H9 (cell line): ENCODE results near the gene CALN1. TPM values are rescaled to one million over a fixed set of nuclear protein-coding genes. Genes with fewer than 3 reads are reported as not detected.

Experiments
- DNase-seq: peaks from one replicate; pipeline ENCODE4 v3.0.0-alpha.2; 2017
- H2AFZ ChIP-seq: one replicate; pipeline ENCODE4 v1.6.1; 2013; ENCODE audit warnings: mild to moderate bottlenecking, low read length, control low read depth, moderate library complexity
- H2AK5ac ChIP-seq: 2 replicates; pipeline ENCODE4 v1.6.1; 2013; ENCODE audit warnings: low read length, control low read depth, mixed read lengths; ENCODE audit not compliant: insufficient read length
- H2BK120ac ChIP-seq: one replicate; pipeline ENCODE4 v1.6.1; 2013; ENCODE audit warnings: low read depth, mild to moderate bottlenecking, low read length, control low read depth, inconsistent platforms; ENCODE audit not compliant: poor library complexity, severe bottlenecking
- H2BK12ac ChIP-seq: 2 replicates; pipeline ENCODE4 v1.6.1; 2013; ENCODE audit warnings: low read length, control low read depth, mixed read lengths, low read depth; ENCODE audit not compliant: insufficient read length
- H2BK15ac ChIP-seq: 2 replicates; pipeline ENCODE4 v1.6.1; 2013; ENCODE audit warnings: low read depth, low read length, control low read depth
- H2BK20ac ChIP-seq: one replicate; pipeline ENCODE4 v1.6.1; 2013; ENCODE audit warnings: low read depth, mild to moderate bottlenecking, low read length, control low read depth, inconsistent platforms; ENCODE audit not compliant: poor library complexity, severe bottlenecking
- H2BK5ac ChIP-seq: 2 replicates; pipeline ENCODE4 v1.6.1; 2013; ENCODE audit warnings: low read length, control low read depth, mixed read lengths; ENCODE audit not compliant: insufficient read length
- H3K14ac ChIP-seq: 2 replicates; pipeline ENCODE4 v1.6.1; 2013; ENCODE audit warnings: low read length, control low read depth; ENCODE audit not compliant: insufficient read depth
- H3K18ac ChIP-seq: 2 replicates; pipeline ENCODE4 v1.6.1; 2013; ENCODE audit warnings: low read depth, mild to moderate bottlenecking, mixed read lengths, low read length, control low read depth; ENCODE audit not compliant: insufficient read length
- H3K23ac ChIP-seq: 2 replicates; pipeline ENCODE4 v1.6.1; 2013; ENCODE audit warnings: low read length, control low read depth, mixed read lengths, low read depth; ENCODE audit not compliant: insufficient read length
- H3K23me2 ChIP-seq: 2 replicates; pipeline ENCODE4 v1.6.1; 2013; ENCODE audit warnings: low read depth, mild to moderate bottlenecking, mixed read lengths, low read length, control low read depth; ENCODE audit not compliant: insufficient read length, poor library complexity, severe bottlenecking
- H3K27ac ChIP-seq: 2 replicates; pipeline ENCODE4 v1.5.1; 2013; ENCODE audit warnings: low read length, control low read depth, mixed read lengths, low read depth; ENCODE audit not compliant: insufficient read length
- H3K27me3 ChIP-seq: 2 replicates; pipeline ENCODE4 v1.6.1; 2013; ENCODE audit warnings: low read length, control low read depth, inconsistent platforms; ENCODE audit not compliant: insufficient read depth
- H3K4ac ChIP-seq: 2 replicates; pipeline ENCODE4 v1.6.1; 2013; ENCODE audit warnings: low read depth, mild to moderate bottlenecking, control low read depth, inconsistent platforms, low read length, moderate library complexity
- H3K4me1 ChIP-seq: 2 replicates; pipeline ENCODE4 v1.6.1; 2013; ENCODE audit warnings: low read length, control low read depth, inconsistent platforms; ENCODE audit not compliant: insufficient read depth
- H3K4me2 ChIP-seq: 2 replicates; pipeline ENCODE4 v1.6.1; 2013; ENCODE audit warnings: low read length, control low read depth, mixed read lengths; ENCODE audit not compliant: insufficient read length, insufficient read depth
- H3K56ac ChIP-seq: 2 replicates; pipeline ENCODE4 v1.6.1; 2013; ENCODE audit warnings: low read depth, mild to moderate bottlenecking, mixed read lengths, low read length, control low read depth; ENCODE audit not compliant: insufficient read length
- H3K79me1 ChIP-seq: 2 replicates; pipeline ENCODE4 v1.6.1; 2013; ENCODE audit warnings: low read depth, mild to moderate bottlenecking, moderate library complexity, low read length, control low read depth, inconsistent platforms; ENCODE audit not compliant: insufficient read depth, poor library complexity, severe bottlenecking
- H3K79me2 ChIP-seq: 2 replicates; pipeline ENCODE4 v1.6.1; 2013; ENCODE audit warnings: low read length, control low read depth, inconsistent platforms; ENCODE audit not compliant: insufficient read depth
- H3K9ac ChIP-seq: 2 replicates; pipeline ENCODE4 v1.6.1; 2013; ENCODE audit warnings: low read length, control low read depth, mixed read lengths; ENCODE audit not compliant: insufficient read length; ENCODE audit errors: extremely low read depth
- H3K9me3 ChIP-seq: one replicate; pipeline ENCODE4 v1.6.1; 2013; ENCODE audit warnings: low read depth, low read length, inconsistent platforms; ENCODE audit not compliant: control insufficient read depth
- H3T11ph ChIP-seq: one replicate; pipeline ENCODE4 v1.6.1; 2013; ENCODE audit warnings: mild to moderate bottlenecking, low read length, control low read depth, inconsistent platforms
- H4K20me1 ChIP-seq: one replicate; pipeline ENCODE4 v1.6.1; 2013; ENCODE audit not compliant: control insufficient read depth, insufficient read length, insufficient read depth
- H4K5ac ChIP-seq: 2 replicates; pipeline ENCODE4 v1.6.1; 2013; ENCODE audit warnings: low read depth, mild to moderate bottlenecking, mixed read lengths, low read length, control low read depth; ENCODE audit not compliant: insufficient read length
- H4K8ac ChIP-seq: replicated peaks from 2 replicates; pipeline ENCODE4 v1.6.1; 2013; ENCODE audit warnings: low read length, control low read depth, mixed read lengths, low read depth; ENCODE audit not compliant: insufficient read length
- H4K91ac ChIP-seq: 2 replicates; pipeline ENCODE4 v1.6.1; 2013; ENCODE audit warnings: low read depth, mild to moderate bottlenecking, moderate library complexity, mixed read lengths, low read length, control low read depth; ENCODE audit not compliant: insufficient read length
- H3K27ac Mint-ChIP-seq, 3 experiments: 2 replicates in 2 of 3; 3 replicates in 1 of 3; pipeline ENCODE4 v1.8.0; 2020 to 2021; ENCODE audit warnings: mixed read lengths in 3 of 3, mild to moderate bottlenecking in 1 of 3, moderate library complexity in 1 of 3
- H3K27me3 Mint-ChIP-seq: 2 replicates; pipeline ENCODE4 v1.8.0; 2021; ENCODE audit warnings: low read depth, mild to moderate bottlenecking, moderate library complexity, mixed read lengths
- H3K36me3 Mint-ChIP-seq, 3 experiments: 2 replicates in 2 of 3; 3 replicates in 1 of 3; pipeline ENCODE4 v1.8.0; 2020 to 2021; ENCODE audit warnings: low read depth in 3 of 3, mixed read lengths in 3 of 3; ENCODE audit not compliant: insufficient read depth in 1 of 3
- H3K4me1 Mint-ChIP-seq, 2 experiments: 2 replicates each; pipeline ENCODE4 v1.8.0; 2020; ENCODE audit warnings: mixed read lengths in 2 of 2
- H3K4me3 Mint-ChIP-seq, 2 experiments: 2 replicates in 1 of 2; 3 replicates in 1 of 2; pipeline ENCODE4 v1.8.0; 2020 to 2021; ENCODE audit warnings: mild to moderate bottlenecking in 2 of 2, mixed read lengths in 2 of 2, moderate library complexity in 1 of 2
- H3K9me3 Mint-ChIP-seq, 2 experiments: 2 replicates in 1 of 2; 3 replicates in 1 of 2; pipeline ENCODE4 v1.8.0; 2020; ENCODE audit warnings: mild to moderate bottlenecking in 2 of 2, mixed read lengths in 2 of 2, moderate library complexity in 1 of 2
- CTCF ChIP-seq: fragments of 200-600 bp; sonication (generic); conservative IDR thresholded peaks from 3 replicates; pipeline ENCODE4 v1.8.0; 2021; ENCODE audit warnings: antibody characterized with exemption, mild to moderate bottlenecking
- WGBS: extraction: QIAGEN DNeasy Blood & Tissue Kit; methylation state at CpG from one replicate; pipeline ENCODE4 v1.1.7; 2013; ENCODE audit warnings: missing lambda C conversion rate, low lambda C conversion rate, mixed read lengths; ENCODE audit not compliant: insufficient read length; ENCODE audit errors: extremely low coverage; 5-methylcytosine and 5-hydroxymethylcytosine counted together
- total RNA-seq: library from RNA; stranded (reverse); gene quantifications from 2 replicates; pipeline ENCODE4 v1.2.1, GENCODE V29; 2021

Gene CALN1
- total RNA-seq, 1 experiment from 2014 or later = 2.8 TPM

GRCh38 chr7:71772779-71773178 lies 639.4 kb downstream of the CALN1 start:
- Histone ChIP-seq H3T11ph (no peak overlapping the region), H4K20me1 (no peaks in the 10 kb centered on the region), H2BK120ac (no peak overlapping the region), H4K5ac (no peak overlapping the region), H3K9me3 (no peaks in the 10 kb centered on the region), H3K4me2 (no peak overlapping the region), H3K56ac (no peak overlapping the region), H3K14ac (no peak overlapping the region), H3K79me1 (no peaks in the 10 kb centered on the region), H3K4ac (no peak overlapping the region), H2BK20ac (no peak overlapping the region), H2AK5ac (no peak overlapping the region), H3K4me1 (no peaks in the 10 kb centered on the region), H3K9ac (no peak overlapping the region), H3K27me3 (no peaks in the 10 kb centered on the region), H2BK15ac (no peak overlapping the region), H3K23ac (no peak overlapping the region), H2AFZ (no peak overlapping the region), H2BK12ac (no peak overlapping the region), H4K8ac (no peak overlapping the region), H4K91ac (no peak overlapping the region), H3K18ac (no peak overlapping the region), H3K23me2 (no peaks in the 10 kb centered on the region), H3K27ac (no peak overlapping the region), H3K79me2 (no peaks in the 10 kb centered on the region), H2BK5ac (no peak overlapping the region)
- Mint-ChIP-seq H3K27me3 (peaks cover 21% of the 10 kb centered on the region), H3K4me3 (no peak overlapping the region), H3K9me3 (no peaks in the 10 kb centered on the region), H3K4me1 (no peaks in the 10 kb centered on the region), H3K36me3 (no peaks in the 10 kb centered on the region), H3K27ac (no peak overlapping the region)
- no peak for DNase-seq
- no CpG with 5 or more reads among the region's 3 CpGs for WGBS
- no peak for TF ChIP-seq CTCF
